NCI-H446 (cell line): Measurements from ENCODE around the gene CDH8.

Experiments used
- DNase-seq, 2 experiments: peaks; one replicate each; lab custom pipeline; 2025; lab: John Stamatoyannopoulos, UW

The CDH8 gene

GRCh38 chr16:62036101-62036801, at the start of gene CDH8:
TSS of gene CDH8 (minus strand) at chr16:62036438. CDS start at chr16:62021403, 15,035 bp downstream.
- DNase-seq, result no peak

- DNase-seq, result no peak
Measured at GRCh38 chr16:62079236-62079635, 43.0 kb upstream of the CDH8 start.

GRCh38 chr16:62077998-62078397, 41.8 kb upstream of the CDH8 start:
- DNase-seq, result no peak

- DNase-seq, result no peak
Measured at GRCh38 chr16:62076886-62077285, 40.6 kb upstream of the CDH8 start.

- no peak for DNase-seq
Measured at GRCh38 chr16:62068747-62069146, 32.5 kb upstream of the CDH8 start.

GRCh38 chr16:62067981-62068380, 31.7 kb upstream of the CDH8 start:
- no peak for DNase-seq

GRCh38 chr16:62067182-62067581, 30.9 kb upstream of the CDH8 start:
- DNase-seq, result no peak

- no peak for DNase-seq
Measured at GRCh38 chr16:62066747-62067146, 30.5 kb upstream of the CDH8 start.

- DNase-seq, result no peak
Measured at GRCh38 chr16:62064173-62064572, 27.9 kb upstream of the CDH8 start.

GRCh38 chr16:62060089-62060488, 23.9 kb upstream of the CDH8 start:
- no peak for DNase-seq

- no peak for DNase-seq
Measured at GRCh38 chr16:62059527-62059926, 23.3 kb upstream of the CDH8 start.

- no peak for DNase-seq
Measured at GRCh38 chr16:62058412-62058811, 22.2 kb upstream of the CDH8 start.

- DNase-seq, result no peak
Measured at GRCh38 chr16:62051942-62052341, 15.7 kb upstream of the CDH8 start.

GRCh38 chr16:62050793-62051192, 14.6 kb upstream of the CDH8 start:
- no peak for DNase-seq

- DNase-seq, result no peak
Measured at GRCh38 chr16:62046801-62047200, 10.6 kb upstream of the CDH8 start.

- DNase-seq, result no peak
Measured at GRCh38 chr16:62041401-62041800, 5.2 kb upstream of the CDH8 start.

GRCh38 chr16:62038646-62039045, 2.4 kb upstream of the CDH8 start:
- no peak for DNase-seq

- DNase-seq, result no peak
Measured at GRCh38 chr16:62038225-62038624, 2.0 kb upstream of the CDH8 start.

GRCh38 chr16:62036802-62037135, 531 bp upstream of the CDH8 start:
- DNase-seq, result no peak

GRCh38 chr16:62035115-62036092, 834 bp downstream of the CDH8 start:
- no peak for DNase-seq

GRCh38 chr16:62034231-62035114, 1.8 kb downstream of the CDH8 start:
- no peak for DNase-seq

- DNase-seq, result no peak
Measured at GRCh38 chr16:62033065-62033464, 3.2 kb downstream of the CDH8 start.
